HG03060 (cell line): ENCODE measurements around the gene PPP1CA.

ENCODE experiments used
- ATAC-seq: cut with Tn5 transposase; IDR thresholded peaks from one replicate; pipeline ENCODE4 v1.9.1; 2021; ENCODE audit warnings: low read depth, moderate number of reproducible peaks; ENCODE audit not compliant: unreplicated experiment

PPP1CA gene

DNA sequence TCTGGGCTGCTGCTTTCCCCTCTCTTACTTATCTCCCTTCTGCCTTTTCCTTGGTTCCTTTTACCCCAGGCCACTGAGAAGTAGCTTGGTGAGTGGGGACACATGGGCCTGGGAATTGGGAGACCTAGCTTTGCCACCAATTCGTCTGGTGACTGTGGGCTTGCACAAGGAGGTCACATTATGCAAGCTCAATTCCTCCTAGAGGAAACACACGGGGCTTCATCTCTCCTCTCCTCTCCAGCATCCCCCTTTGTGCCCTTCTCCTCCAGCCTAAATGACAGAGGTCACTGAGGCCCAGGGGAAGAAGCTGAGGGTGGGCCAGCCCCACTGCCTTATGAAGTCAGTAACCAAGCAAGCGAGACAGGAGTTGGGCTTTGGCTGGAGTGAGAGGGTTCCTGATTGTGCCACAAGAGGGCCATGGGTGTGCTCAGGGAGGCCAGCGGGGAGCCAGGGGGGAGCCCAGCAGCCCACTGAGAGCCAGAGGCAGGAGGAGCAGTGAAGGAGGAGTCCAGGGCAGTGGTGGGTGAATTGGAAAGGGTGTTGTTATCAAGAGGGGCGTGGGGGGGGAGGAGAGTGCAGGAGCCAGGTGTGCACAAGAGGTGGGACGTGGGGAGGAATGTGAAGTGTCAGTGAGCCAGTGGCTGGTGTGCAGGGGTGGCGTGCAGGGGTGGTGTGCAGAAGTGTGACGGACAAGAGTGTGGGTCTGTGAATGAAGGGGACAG is 30.3 kb downstream of the PPP1CA start:
- ATAC-seq: no peak

DNA sequence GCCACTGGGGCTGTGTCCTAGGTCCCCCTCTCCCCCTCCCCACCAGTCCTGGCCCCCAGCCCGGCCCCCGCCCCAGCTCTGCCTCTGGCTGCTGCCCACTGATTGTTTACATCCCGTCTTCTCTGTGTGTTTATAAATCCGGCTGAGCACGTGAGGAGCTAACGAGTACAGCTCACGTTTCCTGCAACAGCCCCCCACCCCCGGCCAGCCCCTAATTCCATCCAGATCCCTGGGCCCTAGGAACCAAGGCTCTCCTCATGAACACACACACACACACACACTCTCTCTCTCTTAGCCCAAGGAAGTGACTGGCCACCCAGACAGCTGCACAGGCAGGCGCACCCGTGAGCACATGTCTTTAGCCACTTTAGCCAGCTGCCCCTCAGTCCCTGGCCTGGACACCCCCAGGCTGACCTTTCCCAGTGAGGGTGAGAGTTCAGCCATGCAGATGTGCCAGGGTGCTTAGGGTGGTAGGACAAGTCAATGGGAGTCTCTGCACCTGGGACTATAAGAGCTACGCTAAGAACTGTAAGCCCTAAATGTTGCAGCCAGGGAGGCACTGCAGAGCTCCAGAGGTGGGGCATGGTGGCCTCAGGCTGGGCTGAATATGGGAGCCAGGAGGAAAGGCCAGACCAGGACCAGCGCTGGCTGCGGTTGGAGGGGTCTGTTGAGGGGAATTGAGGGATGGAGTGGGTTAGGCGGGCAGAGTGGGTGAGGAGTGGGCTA is 31.1 kb downstream of the PPP1CA start:
- ATAC-seq: no peak

DNA sequence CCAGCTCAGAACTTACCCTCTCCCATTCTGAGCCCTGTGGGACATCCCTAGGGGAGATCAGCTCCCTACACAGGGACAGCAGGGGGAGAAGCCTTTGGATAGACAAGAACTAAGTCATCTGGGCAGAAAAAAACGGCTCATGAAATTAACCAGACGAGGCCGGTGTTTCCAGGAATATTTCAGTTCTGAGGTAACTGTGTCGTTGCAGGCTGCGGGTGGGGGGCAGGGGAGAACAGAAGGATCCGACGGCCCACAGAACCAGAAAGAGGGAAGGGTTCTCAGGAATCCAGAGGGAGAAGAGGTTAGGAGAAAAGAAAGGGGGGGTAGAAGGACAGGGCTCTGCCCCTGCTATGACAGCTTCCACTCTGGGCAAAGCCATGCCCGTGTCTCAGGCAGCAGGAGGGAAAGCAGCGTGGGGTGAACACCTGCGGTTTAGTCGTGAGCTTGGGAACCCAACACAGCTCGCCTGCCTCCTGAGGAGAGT is 31.8 kb downstream of the PPP1CA start:
- no peak for ATAC-seq

DNA sequence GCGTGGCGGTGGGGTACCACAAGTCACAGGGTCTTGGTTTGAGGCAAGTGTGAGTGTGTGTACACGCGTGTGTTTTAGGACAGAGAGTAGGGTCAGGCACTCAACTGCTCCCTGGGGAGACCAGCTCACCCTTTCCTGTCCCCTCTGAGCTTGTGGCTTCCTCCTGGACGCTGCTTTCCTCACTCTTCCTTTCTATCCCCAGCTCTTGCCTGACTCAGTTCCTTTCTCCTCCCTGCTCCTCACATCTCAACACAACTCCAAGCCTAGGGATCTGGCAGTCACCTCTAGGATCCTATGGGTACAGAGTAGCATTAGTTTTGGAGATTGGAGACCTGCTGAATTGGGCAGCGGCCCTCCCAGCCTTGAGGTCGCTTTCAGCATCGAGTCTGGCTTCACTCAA is 32.4 kb downstream of the PPP1CA start:
- no peak for ATAC-seq

DNA sequence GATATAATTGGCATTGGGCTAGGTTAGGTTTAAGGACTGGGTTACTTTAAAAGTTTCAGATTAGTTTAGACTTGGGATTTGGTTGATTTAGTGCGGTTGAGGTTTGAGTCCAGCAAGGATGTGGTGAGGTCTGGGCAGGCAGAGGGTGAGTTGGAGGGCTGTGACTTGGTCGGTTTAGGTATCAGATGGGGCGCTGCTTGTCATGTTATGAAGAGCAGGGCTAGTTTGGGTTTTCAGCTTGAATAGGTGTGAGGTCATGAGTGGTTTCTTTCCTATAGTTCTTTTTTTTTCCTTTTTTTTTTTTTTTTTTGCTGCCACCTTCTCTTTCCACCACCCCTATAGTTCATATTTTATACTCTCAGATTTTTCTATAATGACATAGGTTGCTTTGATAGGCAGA is 33.0 kb downstream of the PPP1CA start:
- no peak for ATAC-seq

DNA sequence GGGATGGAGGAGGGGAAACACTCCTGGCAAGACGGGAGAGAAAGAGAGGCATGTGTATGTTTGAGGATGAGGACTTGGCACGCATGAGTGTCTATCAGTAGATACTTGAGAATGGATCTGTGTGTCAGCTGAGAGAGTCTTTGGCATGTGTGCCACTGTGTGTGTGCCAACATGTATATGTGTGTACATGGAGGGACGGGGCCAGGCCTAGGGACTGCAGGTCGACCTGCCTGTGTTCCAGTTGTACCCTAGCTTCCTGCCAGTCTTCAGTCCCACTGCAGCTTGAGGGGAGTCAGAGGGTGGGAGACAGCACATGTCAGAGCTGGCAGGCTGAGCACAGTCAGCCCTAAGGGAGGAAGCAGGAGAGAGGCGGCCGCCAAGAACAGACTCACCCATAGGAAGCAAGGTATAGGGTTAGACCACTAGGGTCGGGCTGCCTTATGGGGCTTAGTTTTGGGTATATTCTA is 33.9 kb downstream of the PPP1CA start:
- no peak for ATAC-seq

DNA sequence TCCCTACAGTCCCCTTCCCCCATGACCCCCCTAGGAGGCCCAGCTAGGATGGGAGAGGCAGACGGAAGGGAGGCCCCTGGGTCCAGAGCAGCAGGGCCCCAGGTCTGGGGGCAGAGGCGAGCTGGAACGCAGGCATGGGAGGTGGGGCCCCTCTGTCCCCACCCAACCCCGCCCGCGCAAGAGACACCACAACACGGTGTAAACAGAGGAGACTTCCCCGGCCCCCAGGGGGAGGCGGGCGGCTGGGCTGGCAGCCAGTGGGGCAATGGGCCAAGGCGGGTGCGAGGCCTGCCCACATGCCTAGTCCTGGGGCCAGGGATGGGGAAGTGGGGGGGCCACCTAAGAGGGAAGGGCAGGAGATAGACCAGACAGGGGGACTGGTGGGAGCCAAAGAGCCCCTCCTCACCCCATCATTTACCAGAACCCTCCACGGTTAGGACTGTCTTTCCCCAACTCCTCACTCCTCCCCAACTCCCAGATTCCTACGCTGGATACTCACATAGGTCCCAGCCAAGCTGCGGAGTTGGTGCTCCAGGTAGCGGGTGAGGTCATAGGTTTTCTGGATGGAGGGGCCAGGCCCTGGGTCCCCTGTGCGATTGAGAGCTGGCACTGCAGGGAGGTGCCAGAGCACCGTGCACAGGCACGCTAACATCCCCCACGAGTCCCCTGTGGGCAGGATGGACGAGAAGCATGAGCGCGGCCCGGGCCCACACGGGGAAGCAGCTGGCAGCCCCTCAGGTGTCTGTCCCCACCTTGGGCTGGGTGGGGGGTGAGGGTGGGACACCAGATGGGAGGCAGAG is 34.5 kb downstream of the PPP1CA start:
- ATAC-seq: no peak

DNA sequence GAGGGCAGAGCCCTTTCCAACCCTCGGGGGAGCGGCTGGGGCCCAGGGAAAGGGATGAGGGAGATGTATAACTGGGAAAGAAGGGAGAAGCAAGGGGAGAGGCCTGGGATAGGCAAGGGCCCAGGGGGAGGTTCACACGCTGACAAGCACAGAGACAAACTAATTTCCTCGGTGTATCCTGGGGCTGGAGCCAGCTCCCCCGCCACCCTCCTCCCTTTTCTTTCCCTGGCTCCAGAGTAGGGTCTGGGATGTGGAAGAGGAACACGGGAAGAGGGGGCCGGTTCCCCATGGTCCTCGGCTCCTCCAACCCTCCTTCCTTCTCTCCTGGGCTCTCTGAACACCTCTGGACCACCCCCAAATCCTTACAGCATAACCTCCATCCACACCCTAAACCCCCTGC is 35.1 kb downstream of the PPP1CA start:
- no peak for ATAC-seq

DNA sequence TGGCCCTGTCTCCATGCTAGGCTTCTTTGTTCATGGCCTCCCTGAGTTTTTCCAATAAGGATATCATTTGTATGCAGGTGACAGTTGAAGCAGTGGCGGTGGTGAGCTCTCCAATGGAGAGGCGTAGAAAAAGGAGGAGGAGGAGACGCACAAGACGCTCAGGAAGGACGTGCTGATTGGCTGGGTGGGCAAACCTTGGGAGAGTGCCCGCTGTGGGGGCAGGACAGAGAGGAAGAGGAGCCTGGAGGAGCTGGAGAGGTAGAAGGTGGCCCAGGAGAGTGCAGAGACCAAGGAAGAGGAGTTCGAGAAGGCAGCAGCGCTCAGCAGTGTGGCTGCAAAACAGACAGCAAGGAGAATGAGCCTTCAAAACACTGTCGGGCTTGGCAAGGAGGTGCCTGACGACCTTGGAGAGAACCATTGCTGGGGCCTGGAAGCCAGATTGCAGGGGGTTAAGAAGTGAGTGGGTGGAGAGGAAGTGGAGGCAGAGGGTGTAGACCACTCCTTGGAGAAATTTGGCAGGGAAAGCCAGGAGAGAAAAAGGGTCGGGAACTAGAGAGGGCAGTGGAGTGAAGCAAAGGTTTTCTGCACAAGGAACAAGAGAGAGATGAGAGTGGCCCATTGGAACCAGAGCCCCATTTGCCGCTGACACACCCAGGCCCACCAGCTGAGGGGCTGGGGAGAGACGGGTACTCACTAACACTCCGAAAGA is 35.8 kb downstream of the PPP1CA start:
- no peak for ATAC-seq

DNA sequence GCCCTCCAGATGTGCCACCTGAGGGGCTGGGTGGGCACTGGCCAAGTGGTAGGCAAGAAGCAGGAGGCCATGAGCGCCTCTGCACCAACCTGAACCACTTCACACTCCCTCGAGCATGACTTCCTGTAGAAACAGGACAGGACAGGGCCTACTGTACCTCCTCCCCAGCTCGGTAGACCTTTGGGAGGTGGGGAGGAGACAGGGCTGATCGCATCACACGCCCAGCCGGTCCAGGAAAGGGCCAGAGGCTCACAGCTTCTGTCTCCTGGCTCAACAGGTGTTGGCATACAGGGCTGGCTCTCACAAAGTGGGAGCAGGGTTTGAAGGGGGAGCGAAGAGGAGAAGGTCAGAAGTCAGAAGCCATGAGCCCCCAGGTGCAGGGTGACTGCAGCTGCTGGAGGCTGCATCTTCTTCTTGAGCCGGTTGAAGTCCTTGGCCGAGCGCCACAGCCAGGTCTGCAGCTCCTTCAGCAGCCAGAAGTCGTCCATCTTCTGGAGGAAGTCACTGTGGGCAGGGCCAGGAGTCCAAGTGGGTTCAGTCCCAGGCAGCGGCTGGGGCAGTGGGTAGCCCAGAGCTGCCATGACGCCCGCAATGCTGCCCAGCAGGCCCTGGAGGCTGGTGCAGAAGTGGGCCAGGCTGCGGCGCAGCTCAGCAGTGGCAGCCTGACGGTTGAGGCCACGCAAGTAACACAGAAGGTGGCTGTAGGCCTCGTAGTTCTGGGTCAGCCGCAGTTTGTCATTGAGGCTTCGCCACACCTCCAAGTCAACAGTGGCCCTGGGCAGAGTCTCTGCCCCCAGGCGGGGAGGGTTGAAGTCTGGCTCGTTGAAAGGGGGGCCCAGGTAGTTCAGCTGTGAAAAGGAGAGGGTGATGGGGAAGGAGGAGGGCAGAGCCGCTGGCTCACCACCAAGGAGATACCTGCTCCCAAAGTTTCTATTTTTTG is 36.6 kb downstream of the PPP1CA start:
- no peak for ATAC-seq

DNA sequence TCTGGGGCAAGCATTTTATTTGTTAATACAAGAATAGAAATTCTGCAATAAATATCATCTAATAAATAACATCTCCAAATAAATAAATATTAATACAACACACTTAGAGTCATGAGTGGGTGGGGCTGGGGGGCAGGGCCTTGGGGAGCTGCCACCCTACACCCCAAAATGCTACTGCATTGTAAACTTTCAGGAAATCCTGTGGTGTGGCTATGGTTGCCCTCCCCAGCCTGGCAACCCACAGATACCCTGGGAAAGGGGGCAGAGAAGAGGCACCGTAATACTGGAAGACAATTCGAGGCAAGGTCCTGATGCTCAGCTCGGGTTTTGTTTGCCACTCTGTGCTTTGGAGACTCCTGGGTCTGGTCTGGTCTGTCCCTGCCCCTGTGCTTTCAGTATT is 37.5 kb downstream of the PPP1CA start:
- no peak for ATAC-seq

DNA sequence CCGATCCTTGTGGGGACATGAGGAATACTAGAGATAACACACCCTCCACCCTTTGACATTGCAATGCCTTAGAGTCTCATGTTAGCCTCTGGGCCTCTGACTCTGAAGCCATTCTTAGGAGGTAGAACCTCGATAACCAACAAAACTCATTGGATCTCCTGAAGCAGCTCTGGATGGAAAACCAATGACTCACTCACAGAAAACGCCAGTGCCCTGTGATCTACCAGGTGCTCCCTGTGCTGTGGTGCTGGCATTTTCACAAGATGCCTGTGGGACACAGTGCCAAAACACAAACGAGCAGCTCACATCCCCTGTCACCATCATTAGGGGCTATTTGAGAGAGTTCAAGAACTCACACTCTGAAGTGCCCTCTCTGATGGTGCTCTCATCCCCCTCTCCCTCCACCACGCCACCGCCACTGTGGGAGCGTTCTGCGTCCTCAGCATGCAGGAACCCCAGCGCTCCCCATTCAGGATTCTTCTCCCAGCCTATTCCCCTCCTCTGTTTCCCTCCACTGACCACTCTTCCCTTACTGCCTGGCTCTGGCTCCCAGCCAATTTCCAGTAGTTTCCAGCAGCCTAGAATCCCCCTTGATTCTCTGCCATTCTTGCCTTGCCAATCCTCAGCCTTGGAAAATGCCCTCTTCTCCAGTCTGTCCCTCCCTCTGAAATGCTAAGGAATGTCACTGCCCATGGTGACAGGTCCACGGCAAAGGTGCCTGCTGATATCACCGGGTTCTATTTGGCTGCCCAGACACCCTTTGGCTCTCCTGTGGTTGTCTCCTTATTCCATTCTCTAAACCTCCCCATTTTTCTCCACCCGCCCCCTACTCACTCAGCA is 43.6 kb downstream of the PPP1CA start:
- ATAC-seq: no peak

DNA sequence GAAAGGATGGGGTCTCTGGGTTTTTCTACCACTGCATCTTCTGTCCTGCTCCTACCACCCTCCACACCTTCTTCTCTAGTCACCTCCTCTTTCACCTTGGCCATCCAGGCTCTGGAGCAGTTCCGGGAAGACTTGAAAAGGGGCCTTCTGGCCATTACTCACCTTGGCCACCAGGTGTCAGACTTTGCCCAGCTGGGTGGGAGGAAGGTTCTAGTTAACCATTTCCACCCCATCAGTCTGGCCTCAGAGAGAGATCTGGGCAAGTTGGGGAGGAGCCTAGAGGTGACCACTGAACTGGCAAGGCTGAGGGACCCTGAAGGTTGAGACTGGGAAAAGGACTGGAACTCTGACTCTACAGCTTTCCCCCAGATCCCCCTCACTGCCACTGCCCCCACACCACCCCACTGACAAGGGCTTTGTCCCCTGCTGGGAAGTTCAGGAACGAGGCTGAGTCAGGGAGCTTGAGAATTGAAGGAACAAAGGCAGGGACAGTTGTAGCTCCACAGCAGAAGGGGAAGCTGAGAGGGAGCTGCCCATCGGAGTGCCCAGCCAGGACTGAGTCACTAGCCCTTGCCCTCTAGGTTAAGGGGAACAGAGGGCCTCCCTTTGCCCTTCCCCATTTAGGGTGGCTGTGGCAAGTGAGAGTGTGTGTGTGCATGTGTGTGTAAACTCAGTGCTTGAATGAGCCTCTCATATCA is 44.6 kb downstream of the PPP1CA start:
- no peak for ATAC-seq

DNA sequence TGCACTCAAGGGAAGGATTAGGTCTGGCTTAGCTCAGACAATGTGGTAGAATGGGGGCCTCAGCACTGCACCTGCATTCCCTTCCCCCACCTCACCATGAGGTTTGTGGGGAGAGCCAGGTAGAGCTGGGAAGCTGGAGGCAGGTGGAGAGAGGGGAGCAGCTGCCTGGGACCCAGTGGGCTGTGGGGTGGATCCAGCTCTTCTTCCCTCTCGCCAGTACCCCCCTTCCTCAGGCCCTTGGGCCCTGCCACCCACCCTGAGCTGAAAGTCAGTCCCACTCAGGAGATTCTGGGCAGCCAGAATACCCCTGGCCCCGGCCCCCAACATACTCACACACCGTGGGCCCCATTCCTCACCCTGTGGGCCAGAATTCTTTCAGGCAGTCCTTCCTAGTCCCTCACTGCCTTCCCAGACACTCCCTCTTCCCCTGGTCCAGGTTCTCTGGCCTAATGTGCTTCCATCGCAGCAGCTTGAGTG is 45.2 kb downstream of the PPP1CA start:
- ATAC-seq: no peak

DNA sequence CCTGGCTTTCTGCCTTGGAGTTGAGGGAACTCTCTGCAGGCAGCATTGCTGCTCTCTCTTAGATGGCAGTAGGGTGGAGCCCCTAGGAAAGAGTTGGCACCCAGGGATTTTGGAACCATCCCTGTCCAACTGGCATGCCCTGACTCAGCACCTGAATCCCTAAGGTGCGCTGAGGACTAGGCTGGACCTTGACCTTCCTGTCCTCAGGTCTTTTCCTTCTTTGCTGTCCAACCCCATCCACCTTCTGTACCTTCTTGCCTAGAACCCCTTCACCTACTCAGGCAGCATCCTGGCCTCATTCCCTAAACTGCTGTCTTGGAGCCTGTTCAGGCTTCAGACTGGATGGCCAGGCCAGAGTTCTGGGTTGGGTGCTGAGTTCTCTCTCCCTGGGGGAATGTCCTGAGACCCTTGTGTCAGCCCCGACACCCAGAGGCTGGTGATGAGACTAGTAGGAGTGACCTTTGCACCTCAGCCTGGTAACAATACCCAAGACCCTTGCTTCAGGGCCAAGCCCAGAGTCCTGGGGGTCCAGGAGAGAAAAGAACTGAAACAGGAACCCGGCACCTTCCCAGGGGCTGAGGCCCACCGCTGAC is 45.8 kb downstream of the PPP1CA start:
- no peak for ATAC-seq

DNA sequence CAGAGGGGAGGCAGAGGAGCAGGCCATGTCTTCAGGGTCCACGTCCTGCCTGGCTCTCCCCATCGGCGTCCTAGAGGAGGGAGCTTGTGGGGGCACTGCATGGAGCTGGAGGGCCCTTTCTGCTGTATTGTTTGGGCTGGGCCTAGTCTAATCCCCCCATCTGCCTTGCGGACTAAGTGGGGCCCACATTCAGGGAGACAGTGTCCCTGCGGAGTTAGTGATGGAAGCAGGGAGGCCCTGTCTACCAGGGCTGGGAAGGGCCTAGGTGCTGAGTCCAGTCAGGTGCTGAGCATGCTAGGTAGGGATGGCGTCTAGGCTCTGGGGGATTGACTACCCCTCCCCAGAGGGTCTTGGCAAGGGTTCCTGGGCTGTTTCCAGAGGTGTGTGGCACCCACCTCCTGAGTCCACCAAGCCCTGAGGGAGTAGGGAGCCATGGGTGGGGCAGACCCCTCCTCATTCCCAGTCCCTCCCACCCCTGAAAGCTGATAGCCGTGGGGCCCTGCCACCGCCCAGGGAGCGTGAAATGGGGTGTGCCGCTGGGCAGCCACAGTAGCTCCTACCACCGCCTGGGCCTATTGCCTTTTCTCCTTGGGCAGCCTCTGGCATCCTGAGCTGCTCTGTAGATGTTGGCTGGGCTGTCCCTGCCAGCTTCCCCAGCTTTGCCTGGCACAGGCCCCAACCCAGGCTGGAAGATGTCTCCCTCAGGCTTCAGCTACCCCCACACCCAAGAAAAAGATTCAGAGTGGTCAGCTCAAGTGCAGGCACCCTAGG is 46.5 kb downstream of the PPP1CA start:
- ATAC-seq: no peak
